SJCRH30 (cell line): ENCODE measurements around the gene HLCS. TPM values are rescaled to one million over a fixed set of nuclear protein-coding genes. Genes with fewer than 3 reads are reported as not detected.

ENCODE experiments used
- DNase-seq, 2 experiments: peaks; one replicate each; pipeline ENCODE4 v3.0.0-alpha.2; 2015 to 2020
- H3K27ac ChIP-seq: fragments of 250-450 bp; sonication (Bioruptor Pico); 2 replicates; pipeline ENCODE4 v1.5.1; 2020; ENCODE audit warnings: mild to moderate bottlenecking, moderate library complexity
- H3K27me3 ChIP-seq: fragments of 250-450 bp; sonication (Bioruptor Pico); 2 replicates; pipeline ENCODE4 v1.5.1; 2020; ENCODE audit warnings: mild to moderate bottlenecking, moderate library complexity
- H3K36me3 ChIP-seq: fragments of 250-450 bp; sonication (Bioruptor Pico); 2 replicates; pipeline ENCODE4 v1.5.1; 2020; ENCODE audit warnings: mild to moderate bottlenecking, moderate library complexity
- H3K4me1 ChIP-seq: fragments of 250-450 bp; sonication (Bioruptor Pico); 2 replicates; pipeline ENCODE4 v1.5.1; 2020; ENCODE audit warnings: mild to moderate bottlenecking, moderate library complexity
- H3K4me3 ChIP-seq: fragments of 250-450 bp; sonication (Bioruptor Pico); 2 replicates; pipeline ENCODE4 v1.5.1; 2020; ENCODE audit warnings: mild to moderate bottlenecking, moderate library complexity
- H3K9me3 ChIP-seq: fragments of 250-450 bp; sonication (Bioruptor Pico); replicated peaks from 2 replicates; pipeline ENCODE4 v1.5.1; 2020; ENCODE audit warnings: mild to moderate bottlenecking, moderate library complexity
- total RNA-seq: library from RNA; depleted of rRNA; stranded (reverse); fragments of >200 nt; shearing (Covaris generic); gene quantifications from 2 replicates; pipeline ENCODE4 v1.2.3, GENCODE V29; 2014

Gene HLCS
- total RNA-seq, 1 experiment from 2014 or later: 15.3 TPM

GRCh38 chr21:36877741-36878140 is 88.7 kb downstream of the HLCS start:
- no peak overlapping the region for H3K27ac ChIP-seq
- no peak overlapping the region for H3K4me3 ChIP-seq
- no peaks in the 10 kb centered on the region for H3K36me3 ChIP-seq
- DNase-seq: no peak
- no peaks in the 10 kb centered on the region for H3K27me3 ChIP-seq
- no peaks in the 10 kb centered on the region for H3K9me3 ChIP-seq
- no peaks in the 10 kb centered on the region; the same call in 1 of the 2 replicates for H3K4me1 ChIP-seq

- no peaks in the 10 kb centered on the region for H3K4me1 ChIP-seq
- no peaks in the 10 kb centered on the region for H3K36me3 ChIP-seq
- H3K9me3 ChIP-seq: no peaks in the 10 kb centered on the region
- H3K27me3 ChIP-seq: no peaks in the 10 kb centered on the region
- no peak for DNase-seq
- no peak overlapping the region for H3K27ac ChIP-seq
- no peak overlapping the region for H3K4me3 ChIP-seq
These were observed 91.8 kb downstream of the HLCS start for GRCh38 chr21:36874665-36875064.

GRCh38 chr21:36873513-36873912 is 93.0 kb downstream of the HLCS start:
- no peak overlapping the region for H3K4me3 ChIP-seq
- H3K4me1 ChIP-seq: no peaks in the 10 kb centered on the region
- DNase-seq: no peak
- no peaks in the 10 kb centered on the region for H3K9me3 ChIP-seq
- no peak overlapping the region for H3K27ac ChIP-seq
- H3K27me3 ChIP-seq: no peaks in the 10 kb centered on the region
- H3K36me3 ChIP-seq: no peaks in the 10 kb centered on the region

GRCh38 chr21:36867291-36867905 is 99.1 kb downstream of the HLCS start:
- Histone ChIP-seq H3K4me1 (no peaks in the 10 kb centered on the region), H3K9me3 (no peaks in the 10 kb centered on the region), H3K27me3 (no peaks in the 10 kb centered on the region), H3K36me3 (no peaks in the 10 kb centered on the region), H3K4me3 (no peak overlapping the region), H3K27ac (no peak overlapping the region)
- no peak for DNase-seq

GRCh38 chr21:36866419-36866818 is 100.0 kb downstream of the HLCS start:
- Histone ChIP-seq H3K27ac (no peak overlapping the region), H3K27me3 (no peaks in the 10 kb centered on the region), H3K4me3 (no peak overlapping the region), H3K36me3 (no peaks in the 10 kb centered on the region), H3K9me3 (no peaks in the 10 kb centered on the region), H3K4me1 (no peaks in the 10 kb centered on the region)
- no peak for DNase-seq

- H3K9me3 ChIP-seq: no peaks in the 10 kb centered on the region
- no peak for DNase-seq
- no peak overlapping the region for H3K27ac ChIP-seq
- H3K36me3 ChIP-seq: no peaks in the 10 kb centered on the region
- H3K27me3 ChIP-seq: no peaks in the 10 kb centered on the region
- H3K4me1 ChIP-seq: peaks cover 12% of the 10 kb centered on the region
- H3K4me3 ChIP-seq: no peak overlapping the region
These were observed 101.5 kb downstream of the HLCS start for GRCh38 chr21:36864974-36865373.

- Histone ChIP-seq H3K36me3 (no peaks in the 10 kb centered on the region), H3K27me3 (no peaks in the 10 kb centered on the region), H3K4me1 (peaks cover 12% of the 10 kb centered on the region), H3K9me3 (no peaks in the 10 kb centered on the region), H3K27ac (no peak overlapping the region), H3K4me3 (no peak overlapping the region)
- no peak for DNase-seq
These were observed 103.2 kb downstream of the HLCS start for GRCh38 chr21:36863260-36863659.

GRCh38 chr21:36861595-36862323 is 104.7 kb downstream of the HLCS start:
- no peak for DNase-seq
- H3K27me3 ChIP-seq: no peaks in the 10 kb centered on the region
- no peak overlapping the region for H3K27ac ChIP-seq
- H3K4me1 ChIP-seq: peaks cover 12% of the 10 kb centered on the region
- no peak overlapping the region for H3K4me3 ChIP-seq
- no peaks in the 10 kb centered on the region for H3K9me3 ChIP-seq
- H3K36me3 ChIP-seq: no peaks in the 10 kb centered on the region

- no peak for DNase-seq
- Histone ChIP-seq H3K27ac (0 out of 2 replicates have a peak overlapping the region, but pooled peaks have one; percentile 14), H3K9me3 (no peaks in the 10 kb centered on the region), H3K27me3 (no peaks in the 10 kb centered on the region), H3K4me3 (no peak overlapping the region), H3K4me1 (peaks cover 12% of the 10 kb centered on the region), H3K36me3 (no peaks in the 10 kb centered on the region)
These were observed 105.5 kb downstream of the HLCS start for GRCh38 chr21:36860736-36861594.

- no peaks in the 10 kb centered on the region for H3K9me3 ChIP-seq
- peaks cover 12% of the 10 kb centered on the region for H3K4me1 ChIP-seq
- no peaks in the 10 kb centered on the region for H3K27me3 ChIP-seq
- no peak overlapping the region for H3K4me3 ChIP-seq
- peak; percentile 62 to 66 for DNase-seq
- no peaks in the 10 kb centered on the region for H3K36me3 ChIP-seq
- H3K27ac ChIP-seq: no peak overlapping the region
These were observed 106.5 kb downstream of the HLCS start for GRCh38 chr21:36859744-36860501.

GRCh38 chr21:36858320-36858957 is 108.0 kb downstream of the HLCS start:
- Histone ChIP-seq H3K27me3 (no peaks in the 10 kb centered on the region), H3K9me3 (no peaks in the 10 kb centered on the region), H3K4me1 (peaks cover 12% of the 10 kb centered on the region), H3K27ac (no peak overlapping the region), H3K36me3 (no peaks in the 10 kb centered on the region), H3K4me3 (no peak overlapping the region)
- no peak for DNase-seq

GRCh38 chr21:36856643-36857042 is 109.8 kb downstream of the HLCS start:
- no peak overlapping the region for H3K27ac ChIP-seq
- H3K4me1 ChIP-seq: peaks cover 20% of the 10 kb centered on the region
- no peaks in the 10 kb centered on the region for H3K27me3 ChIP-seq
- H3K36me3 ChIP-seq: no peaks in the 10 kb centered on the region
- no peaks in the 10 kb centered on the region for H3K9me3 ChIP-seq
- no peak overlapping the region for H3K4me3 ChIP-seq
- no peak for DNase-seq

- no peak overlapping the region for H3K27ac ChIP-seq
These were observed 112.1 kb downstream of the HLCS start for GRCh38 chr21:36854391-36854790.

GRCh38 chr21:36852864-36853263 is 113.6 kb downstream of the HLCS start:
- no peak for DNase-seq
- Histone ChIP-seq H3K9me3 (no peaks in the 10 kb centered on the region), H3K36me3 (no peaks in the 10 kb centered on the region), H3K4me1 (peaks cover 8% of the 10 kb centered on the region), H3K4me3 (no peak overlapping the region), H3K27ac (no peak overlapping the region), H3K27me3 (no peaks in the 10 kb centered on the region)

More at GRCh38 chr21:36854391-36854790, 112.1 kb downstream of the HLCS start:
- no peaks in the 10 kb centered on the region for H3K9me3 ChIP-seq
- no peaks in the 10 kb centered on the region for H3K36me3 ChIP-seq
- no peaks in the 10 kb centered on the region for H3K27me3 ChIP-seq
- no peak overlapping the region for H3K4me3 ChIP-seq
- peaks cover 8% of the 10 kb centered on the region for H3K4me1 ChIP-seq
- DNase-seq: peak; percentile 62 to 83
